Measurements from ENCODE around the gene PPM1H.

PPM1H gene

DNA sequence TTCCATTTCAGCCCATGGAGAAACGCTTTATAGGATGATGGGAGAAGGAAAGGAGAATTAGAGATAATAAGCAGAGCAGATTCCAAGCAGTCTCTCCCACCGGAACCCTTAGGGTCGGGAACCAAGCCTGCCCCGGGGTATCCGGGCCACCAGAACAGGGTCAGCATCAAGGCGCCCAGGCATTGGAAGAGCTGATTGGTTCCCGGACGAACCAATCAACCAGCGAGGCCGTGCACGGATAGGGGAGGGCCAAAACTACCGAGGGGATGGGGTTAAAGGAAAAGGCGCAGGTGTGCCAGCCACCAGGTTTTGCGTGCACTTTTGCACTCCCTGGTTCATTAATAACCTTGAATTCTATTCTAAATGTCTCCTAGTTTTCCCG, 1.7 kb downstream of the PPM1H start:
- TF ChIP-seq EZH2phosphoT487 (IDR thresholded peaks at IDR 0.05; ENCODE audit: low read depth) (no peak), CTCF (IDR thresholded peaks at IDR 0.05; ENCODE audit: low read depth, low read length) (no peak)
- H3K4me2 ChIP-seq (ENCODE audit: low read length): peak overlapping the region; percentile 88
- peaks cover 5% of the 10 kb centered on the region; the same call in 1 of the 2 replicates for H4K20me1 ChIP-seq (ENCODE audit: insufficient read depth, low read length)
- H3K9ac ChIP-seq (ENCODE audit: low read length): peak overlapping the region; percentile 73
- H3K36me3 ChIP-seq (replicated peaks; ENCODE audit: low read depth, low read length): no peaks in the 10 kb centered on the region
- H3K27ac ChIP-seq (ENCODE audit: low read length): no peak overlapping the region
- H3K9me3 ChIP-seq (ENCODE audit: insufficient read depth, low read length): no peaks in the 10 kb centered on the region
- peak overlapping the region; percentile 93 for H3K4me3 ChIP-seq (ENCODE audit: low read length)
- H3K27me3 ChIP-seq (ENCODE audit: low read depth, low read length): peaks cover 25% of the 10 kb centered on the region
- H3K4me1 ChIP-seq (ENCODE audit: low read length): peaks cover 12% of the 10 kb centered on the region; the same call in 1 of the 2 replicates
- H3K79me2 ChIP-seq (ENCODE audit: low read length): no peaks in the 10 kb centered on the region
- no peak overlapping the region for H2AFZ ChIP-seq (ENCODE audit: low read depth, low read length)

GRCh38 chr12:62931477-62931876, 3.5 kb downstream of the PPM1H start:
- no peaks in the 10 kb centered on the region for H3K79me2 ChIP-seq (ENCODE audit: low read length)
- no peak overlapping the region for H3K4me2 ChIP-seq (ENCODE audit: low read length)
- H3K27ac ChIP-seq (ENCODE audit: low read length): no peak overlapping the region
- no peak overlapping the region for H2AFZ ChIP-seq (ENCODE audit: low read depth, low read length)
- peaks cover 5% of the 10 kb centered on the region; the same call in 1 of the 2 replicates for H4K20me1 ChIP-seq (ENCODE audit: insufficient read depth, low read length)
- peaks cover 25% of the 10 kb centered on the region for H3K27me3 ChIP-seq (ENCODE audit: low read depth, low read length)
- peaks cover 12% of the 10 kb centered on the region; the same call in 1 of the 2 replicates for H3K4me1 ChIP-seq (ENCODE audit: low read length)
- H3K9ac ChIP-seq (ENCODE audit: low read length): no peak overlapping the region
- TF ChIP-seq EZH2phosphoT487 (IDR thresholded peaks at IDR 0.05; ENCODE audit: low read depth) (no peak), CTCF (IDR thresholded peaks at IDR 0.05; ENCODE audit: low read depth, low read length) (no peak)
- H3K36me3 ChIP-seq (replicated peaks; ENCODE audit: low read depth, low read length): no peaks in the 10 kb centered on the region
- H3K9me3 ChIP-seq (ENCODE audit: insufficient read depth, low read length): no peaks in the 10 kb centered on the region
- H3K4me3 ChIP-seq (ENCODE audit: low read length): no peak overlapping the region

DNA sequence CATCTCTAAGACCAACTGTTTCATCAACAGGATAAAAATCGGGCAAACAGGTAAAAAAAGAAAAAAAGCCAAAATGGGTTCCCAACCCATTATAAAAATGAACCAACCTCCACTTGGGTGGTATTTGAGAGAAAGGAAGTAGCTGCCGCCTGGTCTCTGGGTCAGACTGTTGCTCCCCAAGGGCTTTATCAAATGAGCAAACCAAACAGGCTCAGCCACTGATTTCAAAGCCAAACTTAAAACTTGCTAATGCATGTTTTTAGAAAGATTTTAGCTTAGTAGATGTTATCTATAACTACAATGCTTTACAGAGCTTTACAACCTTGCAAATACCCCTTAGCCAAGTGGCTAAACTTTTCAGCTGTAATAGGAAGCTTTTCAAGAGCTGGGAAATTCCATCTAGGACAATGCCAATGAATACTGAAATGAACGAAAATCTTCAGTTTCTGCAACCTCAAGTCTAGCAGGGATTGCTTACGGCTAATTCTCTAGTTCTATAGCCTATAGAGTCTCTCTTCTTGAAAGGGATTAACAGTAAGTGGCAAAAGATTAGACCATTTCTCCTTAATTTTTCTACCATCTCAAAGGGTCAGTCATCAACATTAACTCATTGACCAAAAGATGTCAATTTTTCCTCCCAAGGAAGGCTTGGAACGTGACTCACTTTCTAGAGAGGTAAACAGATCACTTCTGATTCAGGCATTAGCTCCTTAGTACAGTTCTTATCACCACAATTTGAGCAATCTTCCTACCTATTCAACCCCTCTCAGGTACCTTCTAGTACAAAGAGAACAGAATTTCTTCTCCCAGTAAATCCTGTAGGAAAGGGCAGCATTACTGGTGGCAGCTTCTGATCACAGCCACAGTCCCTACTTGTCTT, 4.2 kb downstream of the PPM1H start:
- Histone ChIP-seq H3K4me1 (ENCODE audit: low read length) (peaks cover 12% of the 10 kb centered on the region; the same call in 1 of the 2 replicates), H3K9ac (ENCODE audit: low read length) (no peak overlapping the region), H3K4me2 (ENCODE audit: low read length) (no peak overlapping the region), H3K36me3 (replicated peaks; ENCODE audit: low read depth, low read length) (no peaks in the 10 kb centered on the region), H3K4me3 (ENCODE audit: low read length) (no peak overlapping the region), H3K27me3 (ENCODE audit: low read depth, low read length) (peaks cover 25% of the 10 kb centered on the region), H4K20me1 (ENCODE audit: insufficient read depth, low read length) (peaks cover 5% of the 10 kb centered on the region; the same call in 1 of the 2 replicates), H3K79me2 (ENCODE audit: low read length) (no peaks in the 10 kb centered on the region), H3K9me3 (ENCODE audit: insufficient read depth, low read length) (no peaks in the 10 kb centered on the region), H2AFZ (ENCODE audit: low read depth, low read length) (no peak overlapping the region), H3K27ac (ENCODE audit: low read length) (no peak overlapping the region)
- TF ChIP-seq EZH2phosphoT487 (IDR thresholded peaks at IDR 0.05; ENCODE audit: low read depth) (no peak), CTCF (IDR thresholded peaks at IDR 0.05; ENCODE audit: low read depth, low read length) (no peak)

- Histone ChIP-seq H3K4me2 (ENCODE audit: low read length) (no peak overlapping the region), H3K27me3 (ENCODE audit: low read depth, low read length) (peaks cover 24% of the 10 kb centered on the region), H3K9me3 (ENCODE audit: insufficient read depth, low read length) (no peaks in the 10 kb centered on the region), H3K27ac (ENCODE audit: low read length) (no peak overlapping the region), H3K79me2 (ENCODE audit: low read length) (no peaks in the 10 kb centered on the region), H3K9ac (ENCODE audit: low read length) (no peak overlapping the region), H3K4me3 (ENCODE audit: low read length) (no peak overlapping the region), H4K20me1 (ENCODE audit: insufficient read depth, low read length) (peaks cover 5% of the 10 kb centered on the region; the same call in 1 of the 2 replicates), H3K36me3 (replicated peaks; ENCODE audit: low read depth, low read length) (no peaks in the 10 kb centered on the region), H2AFZ (ENCODE audit: low read depth, low read length) (no peak overlapping the region), H3K4me1 (ENCODE audit: low read length) (peaks cover 11% of the 10 kb centered on the region; the same call in 1 of the 2 replicates)
- TF ChIP-seq CTCF (IDR thresholded peaks at IDR 0.05; ENCODE audit: low read depth, low read length): no peak
- TF ChIP-seq EZH2phosphoT487 (IDR thresholded peaks at IDR 0.05; ENCODE audit: low read depth): no peak
Observed at GRCh38 chr12:62928632-62929031, 6.3 kb downstream of the PPM1H start.

Measured in OCI-LY3 (cell line).